GM21786 (cell line): ENCODE results near the gene API5.
A peak's percentile ranks its signal among the peaks of the same experiment; 100 is the strongest.
"Not testable (repeated sequence)": the region's sequence is repeated elsewhere in the genome, so short reads cannot be mapped to it uniquely, and the experiment has no call there.

ENCODE experiments used
- ATAC-seq: cut with Tn5 transposase; IDR thresholded peaks from one replicate; pipeline ENCODE4 v1.9.1; 2021; ENCODE audit not compliant: unreplicated experiment

Gene API5

DNA sequence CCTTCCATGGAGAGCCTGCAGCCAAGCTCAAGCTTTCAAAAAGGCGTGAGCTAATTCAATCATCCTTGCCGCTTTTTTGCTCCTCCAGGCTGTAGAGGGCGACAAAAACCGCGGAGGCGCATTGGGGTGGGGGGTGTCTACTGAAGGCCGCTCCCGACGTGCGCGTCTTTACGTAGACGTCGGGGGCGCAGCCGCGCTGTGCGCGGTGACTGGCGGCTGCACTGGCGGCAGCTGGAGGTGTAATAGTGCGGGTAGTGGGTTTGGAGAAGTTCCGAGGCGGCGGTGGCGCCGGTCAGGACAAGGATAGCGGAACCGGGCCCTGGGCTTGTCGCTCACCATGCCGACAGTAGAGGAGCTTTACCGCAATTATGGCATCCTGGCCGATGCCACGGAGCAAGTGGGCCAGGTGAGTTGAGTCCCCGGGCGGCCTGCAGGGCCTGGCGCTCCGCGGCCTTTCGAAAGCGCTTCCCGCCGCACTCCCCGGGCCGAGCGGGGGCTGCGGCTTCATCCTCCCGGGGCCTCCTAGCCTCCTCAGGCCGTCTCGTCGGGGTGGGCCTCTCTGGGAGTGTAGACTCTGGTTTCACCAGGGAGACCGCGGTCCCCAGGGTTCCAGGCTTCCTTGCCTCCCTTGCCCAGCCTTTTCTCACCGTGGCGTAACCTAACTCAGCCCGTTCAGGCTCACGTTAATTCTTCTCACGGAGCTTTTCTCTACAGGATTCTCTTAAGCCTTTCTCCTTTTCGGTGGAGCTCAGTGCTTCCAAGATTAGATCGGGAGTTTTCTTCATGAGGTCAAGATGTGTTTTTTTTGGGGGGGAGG, at the start of gene API5:
API5 (plus strand) TSS at position 206 of the 817 bp plus-strand sequence; CDS start at position 338, 132 bp downstream.
- peak; percentile 97 for ATAC-seq

DNA sequence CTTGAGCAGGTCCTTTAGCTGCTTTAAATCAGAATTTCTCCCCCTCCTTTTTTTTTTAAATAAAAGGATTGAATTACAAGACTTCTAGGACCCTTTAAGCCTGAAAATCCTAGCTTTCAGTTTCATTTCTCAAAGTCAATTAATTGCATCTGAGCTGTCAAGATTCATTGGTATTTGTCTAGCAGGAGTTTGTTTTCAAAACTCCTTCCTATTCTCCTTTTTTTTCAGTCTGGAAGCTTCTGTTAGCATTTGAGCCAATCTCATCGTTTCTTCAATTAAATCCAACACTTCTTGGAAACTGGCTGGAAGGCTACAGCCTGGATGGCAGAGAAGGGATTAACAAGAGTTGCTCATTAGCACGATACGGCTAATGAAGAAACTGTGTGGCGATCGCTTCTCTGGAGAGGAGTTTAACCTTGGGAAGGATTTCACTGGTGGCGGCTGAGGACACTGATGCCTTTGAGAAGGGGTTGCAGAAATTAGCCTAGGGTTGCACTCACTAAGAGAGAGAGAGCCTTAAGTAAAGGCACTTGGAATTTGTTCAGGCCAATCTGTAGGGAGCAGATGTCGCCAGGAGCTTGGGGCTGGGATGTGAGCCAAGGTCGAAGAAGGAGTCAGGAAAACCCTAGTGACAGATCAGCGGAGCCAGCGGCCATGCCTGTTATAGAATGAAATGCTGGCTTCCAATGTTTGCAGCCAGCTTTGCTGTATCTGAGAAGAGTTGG, 43.8 kb upstream of the API5 start:
- ATAC-seq = no peak

DNA sequence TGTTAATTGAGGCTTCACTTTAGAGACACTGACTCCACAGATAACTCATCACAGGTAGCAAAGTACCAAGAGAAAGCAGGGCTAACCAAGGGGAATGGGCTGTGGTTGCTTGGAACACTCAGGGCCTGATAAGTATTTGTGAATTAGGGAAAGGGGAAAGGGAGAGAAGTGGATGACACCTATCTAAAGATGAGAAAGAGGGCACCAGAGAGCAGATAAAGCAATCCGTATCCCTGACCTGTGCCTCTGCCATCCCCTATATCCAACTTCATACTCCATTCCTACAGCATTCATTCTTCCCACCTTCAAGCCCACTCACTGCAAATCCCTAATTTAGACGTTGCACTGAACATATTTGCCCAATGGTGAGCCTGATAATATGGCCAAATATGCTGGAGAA, 43.0 kb upstream of the API5 start:
- no peak for ATAC-seq

DNA sequence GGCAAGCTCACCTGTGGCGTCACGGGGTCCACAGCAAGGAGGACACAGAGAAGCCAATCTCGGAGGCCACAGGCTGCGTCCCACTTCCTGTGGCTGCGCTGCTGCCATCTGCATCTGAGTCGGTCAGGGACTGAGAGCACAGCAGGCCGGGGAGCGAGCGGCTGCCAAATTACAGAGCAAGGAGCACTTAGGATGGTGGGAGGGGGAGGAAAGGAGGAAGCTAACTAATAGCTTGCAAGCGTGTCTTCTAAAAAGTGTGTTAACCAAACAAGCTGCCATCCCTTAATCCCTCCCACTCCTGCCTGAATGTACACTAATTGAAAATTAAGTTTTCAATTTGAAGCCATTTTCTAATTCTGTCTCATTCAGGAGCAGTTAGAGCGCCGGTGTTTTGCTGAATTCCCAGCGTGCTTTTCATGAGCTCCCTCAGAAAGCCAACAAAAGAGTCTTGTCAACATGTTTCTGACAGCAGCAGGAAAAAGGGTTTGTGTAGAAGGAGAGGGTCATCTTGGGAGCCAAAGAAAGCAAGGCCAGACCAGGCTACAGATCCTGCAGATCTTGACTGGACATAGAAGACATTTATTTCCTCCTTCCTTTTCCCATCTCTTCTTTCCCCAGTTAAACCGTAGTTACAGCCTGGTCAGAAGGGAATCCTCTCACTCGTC, 42.4 kb upstream of the API5 start:
- ATAC-seq = no peak

DNA sequence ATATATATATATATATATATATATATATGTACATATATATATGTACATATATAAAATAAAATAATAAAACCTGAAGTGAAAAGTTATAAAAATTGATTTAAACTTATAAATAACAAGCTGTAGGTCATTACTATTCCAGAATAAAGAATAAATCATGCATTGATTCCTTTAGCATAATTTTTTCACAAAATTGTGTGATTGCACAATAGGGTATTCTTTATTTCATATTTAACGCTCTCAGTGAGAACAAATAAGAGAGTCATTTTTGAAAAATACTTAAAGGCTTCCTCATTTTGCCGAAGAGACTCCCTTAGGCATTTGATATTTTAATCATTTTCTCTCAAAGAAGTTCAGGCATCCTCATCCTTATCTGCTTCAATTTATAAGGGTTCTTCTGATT, 41.3 kb upstream of the API5 start:
- ATAC-seq = no peak

DNA sequence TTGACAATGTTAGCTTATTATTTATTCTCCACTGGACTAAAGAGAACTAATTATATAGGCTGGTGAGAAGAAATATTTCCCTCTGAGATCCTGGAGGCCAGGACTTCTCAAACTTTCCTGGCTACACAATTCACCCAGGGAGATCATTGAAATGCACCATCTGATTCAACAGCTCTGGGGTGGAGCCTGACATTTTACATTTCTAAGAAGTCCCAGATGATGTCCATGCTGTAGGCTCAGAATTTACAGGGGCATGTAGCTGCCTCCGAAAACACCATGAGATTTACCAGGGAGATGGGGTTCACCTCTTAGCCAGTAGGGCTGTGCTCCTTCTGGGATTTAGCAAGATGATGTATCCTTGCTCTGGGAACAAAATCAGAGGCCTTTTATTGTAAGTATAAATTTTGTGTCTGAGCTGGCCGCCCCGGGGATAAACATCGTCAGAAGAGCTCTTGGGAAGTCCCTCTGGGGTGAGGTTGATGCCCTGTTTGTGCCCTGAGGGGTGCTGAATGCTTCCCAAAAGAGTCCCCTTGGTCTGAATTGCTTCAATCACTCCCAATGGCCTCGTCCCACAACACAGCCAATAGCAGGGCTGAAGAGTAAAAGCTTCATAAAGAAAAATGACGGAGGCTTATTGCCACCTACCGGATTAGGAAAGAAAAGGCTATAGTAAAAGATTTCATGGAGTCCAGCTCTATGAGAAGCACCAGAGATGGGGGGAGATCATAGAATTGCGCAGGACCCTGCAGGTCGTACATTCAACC, 33.4 kb upstream of the API5 start:
- ATAC-seq = peak; percentile 37

DNA sequence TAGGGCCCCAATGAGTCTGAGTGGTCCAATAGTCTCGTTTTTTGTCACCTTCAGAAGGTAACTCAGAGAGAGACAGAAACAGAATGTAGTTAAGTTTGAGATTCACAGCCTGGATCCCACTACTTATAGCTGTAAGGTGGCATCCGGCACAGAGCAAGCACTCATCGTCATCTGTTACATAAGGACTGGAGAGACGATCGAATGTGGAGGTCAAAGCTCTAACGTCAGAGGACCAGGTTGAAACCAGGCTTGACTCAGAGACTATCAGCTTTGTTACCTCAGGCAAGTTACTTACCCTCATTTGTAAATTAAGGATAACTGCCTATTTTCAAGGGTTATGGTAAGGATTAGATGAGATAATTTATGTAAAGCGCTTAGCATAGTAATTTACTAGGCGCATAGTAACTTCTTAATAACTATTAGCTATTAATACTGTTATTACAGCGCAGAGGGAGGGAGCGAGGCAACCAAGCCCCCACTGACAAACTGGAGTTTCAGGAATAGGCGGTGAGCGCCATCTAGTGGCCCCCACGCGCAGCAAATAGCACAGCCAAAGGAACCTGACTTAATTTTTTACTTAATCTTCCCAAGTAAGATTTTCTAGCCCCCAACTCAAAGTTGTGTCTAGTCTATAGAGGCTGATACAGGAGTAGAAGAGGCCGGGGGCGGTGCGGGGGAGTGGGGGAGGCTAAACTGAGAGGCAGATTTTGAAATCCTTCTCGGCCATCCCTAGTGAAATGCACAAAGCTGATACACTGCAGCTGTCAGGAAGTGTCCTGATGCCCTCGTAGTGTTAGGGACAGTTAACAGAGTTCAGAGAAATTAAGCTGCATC, 29.0 kb upstream of the API5 start:
- ATAC-seq = peak; percentile 70

DNA sequence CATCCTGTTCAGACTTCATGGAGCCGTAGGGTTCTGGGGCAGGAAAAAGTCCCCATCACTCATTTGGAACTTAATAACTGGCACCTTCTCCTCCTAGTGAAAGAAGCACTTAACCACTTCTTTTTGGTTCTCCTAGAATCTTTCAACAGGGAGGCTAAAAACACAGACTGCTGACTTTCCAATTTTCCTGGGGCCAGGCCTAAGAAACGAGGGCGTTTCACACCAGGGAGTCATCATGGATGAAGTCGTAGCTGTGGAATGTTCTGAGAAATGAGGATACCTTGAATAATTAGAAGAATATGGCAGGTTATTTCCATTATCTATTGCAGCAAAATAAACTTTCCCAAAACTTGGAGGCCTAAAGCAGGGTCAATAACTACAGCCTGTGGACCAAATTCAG, 26.0 kb upstream of the API5 start:
- ATAC-seq = no peak

DNA sequence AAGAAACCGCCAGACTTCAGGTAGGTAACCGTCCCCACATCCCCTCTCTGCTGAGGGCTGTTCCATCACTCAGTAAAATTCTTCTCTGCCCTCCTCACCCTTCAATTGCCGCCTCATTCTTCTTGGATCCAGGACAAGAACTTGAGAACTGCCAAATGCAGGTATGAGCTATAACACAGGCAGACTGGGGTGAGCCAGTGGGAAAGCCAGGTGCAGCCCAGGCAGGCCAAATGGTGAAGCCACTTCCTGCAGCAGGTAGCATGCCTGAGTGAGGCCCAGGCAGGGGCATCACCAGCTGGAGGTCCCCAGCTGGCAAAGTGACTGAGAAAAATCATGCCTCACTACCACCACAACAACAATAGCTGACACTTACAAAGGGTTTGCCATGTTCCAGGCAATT, 22.4 kb upstream of the API5 start:
- no peak for ATAC-seq

DNA sequence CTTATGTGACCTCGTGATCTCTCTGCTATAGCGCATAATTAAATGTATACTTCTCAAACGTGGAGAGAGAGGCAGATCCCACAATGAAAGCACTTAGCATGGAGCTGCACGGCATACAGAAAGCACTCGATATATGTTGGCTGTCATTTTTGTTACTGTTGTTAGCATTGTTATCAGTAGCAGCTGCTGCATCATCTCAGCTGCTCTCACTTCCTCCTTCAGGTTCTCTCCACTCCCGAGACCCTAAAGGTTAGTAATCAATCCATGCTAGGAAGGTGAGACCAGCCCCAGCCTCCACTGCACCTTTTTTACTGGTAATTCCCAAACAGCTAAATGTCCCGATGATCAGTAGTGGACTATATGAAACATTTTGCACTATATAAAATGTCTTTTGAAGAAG, 13.4 kb upstream of the API5 start:
- no peak for ATAC-seq

DNA sequence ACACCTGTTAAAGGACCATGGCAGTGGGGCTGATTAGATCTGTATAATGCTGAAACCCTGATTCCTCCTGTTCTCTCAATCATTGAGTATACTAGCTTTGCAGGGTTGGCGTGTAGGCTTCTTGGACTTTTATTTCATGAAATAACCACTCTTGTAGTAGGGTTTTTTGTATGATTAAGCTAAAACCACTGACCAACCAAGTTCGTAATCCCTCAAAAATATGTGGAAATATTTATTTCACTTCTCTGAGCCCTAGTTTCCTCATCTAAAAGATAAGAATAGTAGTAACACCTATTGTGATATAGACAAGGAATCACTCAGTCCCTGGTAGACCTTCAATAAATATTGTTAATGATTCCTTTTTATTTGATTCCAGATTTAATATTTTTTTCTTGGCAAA, 4.2 kb downstream of the API5 start:
- no peak for ATAC-seq

DNA sequence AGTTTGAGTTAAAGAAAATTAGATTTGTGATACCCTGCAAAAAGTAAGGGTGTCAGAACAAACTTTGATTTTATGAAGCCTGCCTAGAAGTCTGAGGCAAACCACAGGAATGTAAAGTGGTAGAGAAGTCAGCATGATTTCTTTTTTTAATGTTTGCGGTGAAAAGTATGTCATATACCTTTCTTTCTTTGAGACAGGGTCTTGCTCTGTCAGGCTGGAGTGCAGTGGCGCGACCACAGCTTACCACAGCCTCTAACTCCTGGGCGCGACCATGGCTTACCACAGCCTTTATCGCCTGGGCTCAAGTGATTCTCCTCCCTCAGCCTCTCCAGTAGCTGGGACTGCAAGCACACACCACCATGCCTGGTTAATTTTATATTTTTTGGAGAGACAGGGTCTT, 4.7 kb downstream of the API5 start:
- ATAC-seq = no peak

DNA sequence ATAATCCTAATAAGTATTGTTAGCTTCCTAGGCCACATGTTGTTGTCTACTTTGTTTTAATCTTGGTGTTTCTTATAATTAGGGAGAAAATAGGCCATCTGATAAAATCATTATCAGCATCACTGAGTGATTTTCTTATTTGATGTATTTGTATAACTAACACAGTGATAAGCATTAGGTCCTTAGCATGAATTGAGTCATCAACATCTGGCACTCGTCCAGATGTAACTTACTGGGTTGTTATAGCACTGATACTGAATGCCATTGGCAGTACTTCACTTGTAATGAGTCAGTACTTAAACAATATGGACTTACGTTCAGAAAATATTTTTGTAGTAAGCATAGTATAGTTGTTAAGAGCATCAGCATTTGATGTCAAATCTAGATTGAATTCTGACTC, 16.2 kb downstream of the API5 start:
- ATAC-seq = no peak

DNA sequence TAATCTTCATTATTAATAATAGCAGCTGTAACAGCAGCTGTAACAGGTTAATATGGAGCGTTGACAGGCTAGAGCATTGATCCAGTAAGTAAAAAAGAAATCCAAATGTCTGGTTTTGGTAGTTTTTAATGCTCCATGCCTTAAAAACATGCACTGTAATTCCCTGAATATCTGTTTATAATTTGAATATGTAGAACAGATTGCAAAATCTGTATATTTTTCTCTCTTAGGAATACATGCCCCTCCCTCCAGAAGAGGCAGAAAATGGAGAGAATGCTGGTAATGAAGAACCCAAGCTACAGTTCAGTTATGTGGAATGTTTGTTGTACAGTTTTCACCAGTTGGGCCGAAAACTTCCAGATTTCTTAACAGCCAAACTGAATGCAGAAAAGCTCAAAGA, 16.7 kb downstream of the API5 start:
- no peak for ATAC-seq

DNA sequence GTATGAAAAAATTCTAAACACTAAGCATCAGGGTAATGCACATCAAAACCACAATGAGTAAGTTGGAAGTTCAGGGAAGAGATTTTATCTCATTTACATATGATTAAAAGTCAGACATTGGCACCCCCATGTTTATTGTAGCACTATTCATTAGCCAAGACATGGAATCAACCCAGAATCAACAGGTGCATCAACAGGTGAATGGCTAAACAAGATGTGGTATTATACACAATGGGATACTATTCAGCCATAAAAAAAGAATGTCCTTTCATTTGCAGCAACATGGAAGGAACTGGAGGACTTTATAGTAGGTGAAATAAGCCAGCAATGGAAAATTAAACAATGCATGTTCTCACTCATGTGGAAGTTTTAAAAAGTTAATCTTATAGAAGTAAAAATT, 29.4 kb downstream of the API5 start:
- no peak for ATAC-seq

DNA sequence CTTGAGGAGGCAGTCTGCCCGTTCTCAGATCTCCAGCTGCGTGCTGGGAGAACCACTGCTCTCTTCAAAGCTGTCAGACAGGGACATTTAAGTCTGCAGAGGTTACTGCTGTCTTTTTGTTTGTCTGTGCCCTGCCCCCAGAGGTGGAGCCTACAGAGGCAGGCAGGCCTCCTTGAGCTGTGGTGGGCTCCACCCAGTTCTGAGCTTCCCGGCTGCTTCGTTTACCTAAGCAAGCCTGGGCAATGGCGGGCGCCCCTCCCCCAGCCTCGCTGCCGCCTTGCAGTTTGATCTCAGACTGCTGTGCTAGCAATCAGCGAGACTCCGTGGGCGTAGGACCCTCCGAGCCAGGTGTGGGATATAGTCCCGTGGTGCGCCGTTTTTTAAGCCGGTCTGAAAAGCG, 39.6 kb downstream of the API5 start:
- not testable (repeated sequence) for ATAC-seq

DNA sequence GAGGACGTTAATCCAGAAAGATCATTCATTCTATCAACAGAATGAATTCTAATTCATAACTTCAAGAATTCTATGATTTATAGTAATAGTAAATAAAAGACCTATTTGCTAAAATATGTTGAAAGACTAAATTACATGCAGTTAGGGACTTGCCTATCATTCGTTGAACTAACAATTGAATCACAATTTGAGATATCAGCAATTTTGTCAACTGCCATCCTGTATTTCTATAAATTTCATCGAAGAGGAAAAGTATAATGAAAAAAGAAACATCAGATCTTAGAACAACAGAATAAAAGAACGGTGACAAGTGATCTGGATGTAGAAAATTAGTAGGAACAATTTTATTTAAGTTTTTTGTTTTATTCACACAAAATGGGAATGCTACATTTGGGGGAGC, 42.5 kb downstream of the API5 start:
- ATAC-seq = no peak

DNA sequence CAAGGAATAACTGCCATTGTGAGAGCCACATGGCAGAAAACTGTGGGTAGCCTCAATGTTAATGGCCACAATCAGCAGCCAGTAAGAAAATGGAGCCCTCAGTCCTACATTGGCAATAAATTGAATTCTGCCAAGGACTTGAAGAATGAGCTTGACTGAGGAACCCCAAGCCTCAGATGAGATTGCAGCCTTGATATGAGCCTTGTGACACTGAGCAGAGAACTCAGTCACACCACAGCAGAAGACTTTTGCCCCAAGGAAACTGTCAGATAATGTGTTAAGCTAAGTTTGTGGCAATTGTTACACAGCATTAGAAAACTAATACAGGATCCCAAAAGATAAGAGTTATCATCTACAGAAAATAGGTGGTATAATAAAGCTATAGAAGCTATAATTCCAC, 44.5 kb downstream of the API5 start:
- ATAC-seq = no peak

DNA sequence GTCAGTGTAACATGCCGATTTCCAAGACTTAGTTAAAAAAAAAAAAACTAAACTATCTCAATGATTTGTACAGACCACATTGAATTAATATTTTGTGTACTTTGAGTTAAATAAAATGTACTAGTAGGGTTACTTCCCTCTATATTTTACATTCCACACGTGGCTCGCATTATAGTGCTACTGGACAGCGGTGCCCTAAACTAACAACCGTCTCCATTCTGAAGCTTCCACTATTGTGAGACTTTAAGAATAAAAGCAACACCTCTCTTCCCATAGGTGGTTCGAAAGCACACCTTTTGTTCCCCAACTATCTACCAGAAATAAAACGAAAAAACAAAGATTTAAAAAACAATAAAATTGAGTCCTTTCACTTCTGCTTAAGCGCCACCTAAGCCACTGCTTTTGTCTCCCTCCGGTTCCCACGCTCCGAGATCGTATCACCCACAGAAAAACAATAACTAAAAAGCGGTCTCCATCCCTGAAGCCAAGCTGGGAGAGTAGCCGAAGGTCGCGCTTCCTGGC, 46.5 kb downstream of the API5 start:
- ATAC-seq = no peak

DNA sequence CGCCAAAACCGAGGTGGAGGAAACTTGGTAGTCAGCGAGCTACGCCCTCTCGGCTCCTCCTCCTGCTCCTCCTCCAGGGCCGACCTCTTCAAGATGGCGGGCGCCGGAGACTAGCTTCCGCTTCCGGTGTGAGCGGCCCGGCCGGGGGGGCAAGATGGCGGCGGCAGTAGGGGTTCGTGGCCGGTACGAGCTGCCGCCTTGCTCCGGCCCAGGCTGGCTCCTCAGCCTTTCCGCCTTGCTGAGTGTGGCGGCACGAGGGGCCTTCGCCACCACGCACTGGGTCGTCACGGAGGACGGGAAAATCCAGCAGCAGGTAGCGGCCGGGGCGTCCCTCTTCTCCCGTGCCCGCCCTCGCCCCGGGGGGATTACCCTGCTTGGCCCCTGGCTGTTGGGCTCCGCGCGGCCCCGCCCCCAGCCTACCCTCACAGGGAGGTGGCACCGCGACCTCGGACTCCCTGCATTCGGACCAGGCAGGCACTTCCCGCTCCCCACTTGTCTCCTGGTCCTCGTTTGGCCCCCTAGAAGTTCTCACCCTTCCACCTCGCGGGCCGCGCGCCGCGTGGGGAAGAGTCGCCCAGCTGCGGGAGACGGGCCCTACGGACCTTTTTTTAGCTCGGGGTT, 47.1 kb downstream of the API5 start, which contains the start of gene TTC17:
TTC17 (plus strand) TSS at position 120 of the 621 bp plus-strand sequence; CDS start at position 155, 35 bp downstream.
- peak; percentile 90 for ATAC-seq
